Thyroid gland (tissue), 4 donors: Measurements from ENCODE around the gene KRTAP10-3.

ENCODE experiments used
- CTCF ChIP-seq, 6 experiments: fragments of 200-600 bp in 3 of 6; fragments of 450-650 bp in 3 of 6; sonication (generic) in 3 of 6; IDR thresholded peaks; one replicate each; pipeline ENCODE4 v1.5.1; 2016 to 2019; ENCODE audit warnings: antibody characterized with exemption in 6 of 6, mild to moderate bottlenecking in 2 of 6, inconsistent platforms in 1 of 6, moderate library complexity in 1 of 6
- POLR2A ChIP-seq, 2 donors: fragments of 450-650 bp; IDR thresholded peaks; one replicate each; pipeline ENCODE4 v1.6.1; 2017; ENCODE audit warnings: antibody characterized with exemption in 2 of 2, mild to moderate bottlenecking in 2 of 2, moderate library complexity in 1 of 2

GRCh38 chr21:44603109-44603875, 44.7 kb upstream of the KRTAP10-3 start:
- TF ChIP-seq POLR2A (IDR thresholded peaks at IDR 0.05) (no peak), CTCF (IDR thresholded peaks at IDR 0.05) (no peak)
